ENCODE measurements around the gene ATXN1.

DNA sequence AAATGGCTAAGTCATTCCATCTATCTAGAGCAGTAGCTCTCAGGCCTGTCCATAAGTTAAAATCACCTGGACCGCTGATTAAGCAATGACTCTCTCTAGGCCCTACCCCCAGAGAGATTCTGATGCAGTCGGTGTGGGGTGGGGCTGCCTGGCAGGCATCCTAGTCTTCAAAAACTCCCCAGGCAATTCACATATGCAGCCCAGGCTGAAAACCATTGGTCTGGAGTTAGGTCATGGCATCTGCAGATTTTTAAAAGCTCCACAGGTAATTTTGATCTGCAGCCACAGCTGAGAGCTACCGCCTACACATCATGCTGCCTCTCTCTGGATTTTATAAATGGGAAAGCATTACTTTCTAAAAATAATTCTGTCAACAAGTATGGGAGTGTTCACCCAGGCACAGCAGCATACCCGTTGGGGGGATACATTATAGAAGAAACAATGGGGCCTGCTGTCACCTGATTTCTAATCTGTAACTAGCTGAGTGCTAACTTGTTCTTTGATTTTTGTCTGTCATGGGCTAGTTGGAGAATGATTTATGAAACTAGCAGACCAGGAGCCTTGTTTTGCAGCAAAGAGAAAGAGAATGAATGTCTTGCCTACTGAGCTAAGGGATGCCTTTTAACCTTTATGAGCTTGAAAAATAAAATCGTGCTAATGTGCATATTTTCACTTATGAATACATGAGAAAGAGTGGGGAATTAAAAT is 44.1 kb upstream of the ATXN1 start:
- no peak for TF ChIP-seq POLR2AphosphoS5 (IDR thresholded peaks at IDR 0.05)
- TF ChIP-seq, protein P1, sequence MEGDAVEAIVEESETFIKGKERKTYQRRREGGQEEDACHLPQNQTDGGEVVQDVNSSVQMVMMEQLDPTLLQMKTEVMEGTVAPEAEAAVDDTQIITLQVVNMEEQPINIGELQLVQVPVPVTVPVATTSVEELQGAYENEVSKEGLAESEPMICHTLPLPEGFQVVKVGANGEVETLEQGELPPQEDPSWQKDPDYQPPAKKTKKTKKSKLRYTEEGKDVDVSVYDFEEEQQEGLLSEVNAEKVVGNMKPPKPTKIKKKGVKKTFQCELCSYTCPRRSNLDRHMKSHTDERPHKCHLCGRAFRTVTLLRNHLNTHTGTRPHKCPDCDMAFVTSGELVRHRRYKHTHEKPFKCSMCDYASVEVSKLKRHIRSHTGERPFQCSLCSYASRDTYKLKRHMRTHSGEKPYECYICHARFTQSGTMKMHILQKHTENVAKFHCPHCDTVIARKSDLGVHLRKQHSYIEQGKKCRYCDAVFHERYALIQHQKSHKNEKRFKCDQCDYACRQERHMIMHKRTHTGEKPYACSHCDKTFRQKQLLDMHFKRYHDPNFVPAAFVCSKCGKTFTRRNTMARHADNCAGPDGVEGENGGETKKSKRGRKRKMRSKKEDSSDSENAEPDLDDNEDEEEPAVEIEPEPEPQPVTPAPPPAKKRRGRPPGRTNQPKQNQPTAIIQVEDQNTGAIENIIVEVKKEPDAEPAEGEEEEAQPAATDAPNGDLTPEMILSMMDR (IDR thresholded peaks at IDR 0.05), result no peak
- TF ChIP-seq POLR2A (IDR thresholded peaks at IDR 0.05), result no peak
- TF ChIP-seq EP300 (IDR thresholded peaks at IDR 0.05; ENCODE audit: low read depth), result no peak

All from transverse colon (tissue), 4 donors.